PC-3 (cell line): Measurements from ENCODE around the gene ADARB2. TPM values are rescaled to one million over a fixed set of nuclear protein-coding genes. Genes with fewer than 3 reads are reported as not detected.

ENCODE experiments used
- ATAC-seq: fragments of 200-7000 bp; cut with Tn5 transposase; 2 replicates; pipeline ENCODE4 v1.9.1; 2020; ENCODE audit warnings: mild to moderate bottlenecking, moderate library complexity
- BruUV-seq: library from RNA; stranded (reverse); fragments of 400-500 nt; replicated peaks from 2 replicates; lab custom pipeline; 2021; lab: Mats Ljungman, UMichigan
- CTCF ChIA-PET: fragments of 300-600 bp; sonication (Branson Sonifier 250); formaldehyde crosslinking; loops from one replicate; lab custom pipeline; 2022; ENCODE audit warnings: antibody characterized with exemption; lab: Charles Lee
- POLR2A ChIA-PET: fragments of 300-600 bp; sonication (Branson Sonifier 250); formaldehyde crosslinking; loops from one replicate; lab custom pipeline; 2022; ENCODE audit warnings: antibody characterized with exemption; ENCODE audit not compliant: unreplicated experiment; lab: Charles Lee
- DNase-seq: peaks from one replicate; pipeline ENCODE4 v3.0.0-alpha.2; 2015
- H2AFZ ChIP-seq: fragments of 300-600 bp; sonication (generic); 2 replicates; pipeline ENCODE4 v1.6.0; 2016; ENCODE audit warnings: antibody characterized with exemption, low read length
- H3F3A ChIP-seq: fragments of 300-600 bp; sonication (generic); one replicate; pipeline ENCODE4 v1.6.0; 2017; ENCODE audit warnings: antibody characterized with exemption, low read length, control low read depth, mild to moderate bottlenecking; ENCODE audit not compliant: unreplicated experiment
- H3K27ac ChIP-seq: fragments of 300-600 bp; sonication (generic); 2 replicates; pipeline ENCODE4 v1.5.1; 2016; ENCODE audit warnings: mild to moderate bottlenecking, low read length
- H3K27me3 ChIP-seq: fragments of 300-600 bp; sonication (generic); 2 replicates; pipeline ENCODE4 v1.6.1; 2016; ENCODE audit warnings: low read length, mixed read lengths
- H3K36me3 ChIP-seq: fragments of 300-600 bp; sonication (generic); 2 replicates; pipeline ENCODE4 v1.6.1; 2016; ENCODE audit warnings: low read depth, mixed run types, low read length, mixed read lengths
- H3K4me1 ChIP-seq: fragments of 300-600 bp; sonication (generic); 2 replicates; pipeline ENCODE4 v1.5.1; 2016; ENCODE audit warnings: low read length; ENCODE audit not compliant: insufficient read depth
- H3K4me2 ChIP-seq: fragments of 300-600 bp; sonication (generic); 2 replicates; pipeline ENCODE4 v1.6.0; 2016; ENCODE audit warnings: low read length
- H3K4me3 ChIP-seq: fragments of 300-600 bp; sonication (generic); 2 replicates; pipeline ENCODE4 v1.5.1; 2016; ENCODE audit warnings: mild to moderate bottlenecking, low read length, mixed read lengths
- H3K79me2 ChIP-seq: fragments of 300-600 bp; sonication (generic); 2 replicates; pipeline ENCODE4 v1.6.1; 2017; ENCODE audit warnings: low read length, mixed read lengths
- H3K9ac ChIP-seq: fragments of 300-600 bp; sonication (generic); 2 replicates; pipeline ENCODE4 v1.6.0; 2016; ENCODE audit warnings: mild to moderate bottlenecking, low read length
- H3K9me2 ChIP-seq: fragments of 300-600 bp; sonication (generic); replicated peaks from 2 replicates; pipeline ENCODE4 v1.6.1; 2016; ENCODE audit warnings: mixed run types, low read length, mixed read lengths
- H3K9me3 ChIP-seq: fragments of 300-600 bp; sonication (generic); 2 replicates; pipeline ENCODE4 v1.6.1; 2016; ENCODE audit warnings: low read length, mixed read lengths
- H4K20me1 ChIP-seq: fragments of 300-600 bp; sonication (generic); 2 replicates; pipeline ENCODE4 v1.6.1; 2016; ENCODE audit warnings: low read length, mixed read lengths
- EZH2 ChIP-seq: fragments of 300-600 bp; sonication (generic); IDR thresholded peaks from one replicate; pipeline ENCODE4 v1.6.1; 2017; ENCODE audit warnings: antibody characterized with exemption, mild to moderate bottlenecking, low read length; ENCODE audit not compliant: unreplicated experiment
- EZH2phosphoT487 ChIP-seq: fragments of 300-600 bp; sonication (generic); IDR thresholded peaks from 2 replicates; pipeline ENCODE4 v1.6.1; 2018; ENCODE audit warnings: mild to moderate bottlenecking, antibody characterized with exemption, low read length, borderline replicate concordance
- intact Hi-C: fragments of 100-400 bp; cut with micrococcal nuclease; formaldehyde crosslinking; loops from 2 replicates; pipeline ENCODE4 v1.9.0; 2023
- total RNA-seq: library from RNA; depleted of rRNA; stranded (reverse); fragments of >200 nt; gene quantifications from 2 replicates; pipeline ENCODE4 v1.2.3, GENCODE V29; 2014
- TF ChIP-seq, protein P1 (sequence below): fragments of 300-600 bp; sonication (generic); conservative IDR thresholded peaks from 2 replicates; pipeline ENCODE4 v1.5.1; 2017; ENCODE audit warnings: antibody characterized with exemption, low read depth, mild to moderate bottlenecking, low read length

ADARB2 gene
- total RNA-seq, 1 experiment from 2014 or later, result not detected

DNA sequence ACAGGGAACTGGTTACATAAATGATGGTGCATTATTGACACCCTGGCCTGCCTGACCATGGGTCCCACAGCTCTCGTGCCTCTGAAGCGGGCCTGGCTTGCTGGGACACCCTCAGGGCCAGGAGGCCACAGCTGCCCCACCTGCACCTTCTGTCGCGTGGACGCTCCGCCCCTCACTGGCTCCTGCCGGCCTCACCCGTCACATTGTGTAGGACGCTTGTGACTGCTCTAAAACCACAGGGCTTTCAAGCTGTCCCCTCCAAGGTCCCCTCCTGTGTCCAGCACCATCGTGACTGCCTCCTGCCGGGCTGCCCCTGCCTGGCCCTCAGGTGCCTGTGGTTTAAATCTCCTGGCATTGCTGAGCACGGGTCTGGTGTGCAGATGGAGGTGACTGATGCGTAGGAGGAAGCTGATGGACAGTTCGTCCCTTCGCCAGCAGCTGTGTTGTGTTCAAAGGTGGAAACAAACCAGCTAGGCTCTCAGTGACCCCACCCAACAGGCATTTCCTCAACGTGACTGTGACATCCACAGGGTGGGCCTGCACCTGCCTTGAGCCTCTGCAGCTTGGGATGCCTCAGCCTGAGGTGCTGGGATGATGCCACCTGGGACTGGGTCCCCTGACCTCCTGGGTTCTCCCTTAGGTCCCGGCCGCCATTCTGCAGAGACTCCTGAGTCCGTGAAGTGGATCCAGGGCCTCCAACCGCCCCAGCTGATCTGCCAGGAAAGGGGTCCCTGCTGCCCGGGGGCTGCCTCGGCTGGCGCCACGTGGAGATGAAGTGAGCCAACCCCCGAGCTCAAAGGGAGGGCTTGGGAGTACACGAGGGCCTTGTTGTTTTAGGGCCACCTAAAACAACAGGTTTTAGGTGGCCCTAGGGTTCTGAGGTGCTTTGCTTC is 532.6 kb downstream of the ADARB2 start:
- no peak for TF ChIP-seq EZH2phosphoT487
- no peak for TF ChIP-seq EZH2
- TF ChIP-seq, protein P1, sequence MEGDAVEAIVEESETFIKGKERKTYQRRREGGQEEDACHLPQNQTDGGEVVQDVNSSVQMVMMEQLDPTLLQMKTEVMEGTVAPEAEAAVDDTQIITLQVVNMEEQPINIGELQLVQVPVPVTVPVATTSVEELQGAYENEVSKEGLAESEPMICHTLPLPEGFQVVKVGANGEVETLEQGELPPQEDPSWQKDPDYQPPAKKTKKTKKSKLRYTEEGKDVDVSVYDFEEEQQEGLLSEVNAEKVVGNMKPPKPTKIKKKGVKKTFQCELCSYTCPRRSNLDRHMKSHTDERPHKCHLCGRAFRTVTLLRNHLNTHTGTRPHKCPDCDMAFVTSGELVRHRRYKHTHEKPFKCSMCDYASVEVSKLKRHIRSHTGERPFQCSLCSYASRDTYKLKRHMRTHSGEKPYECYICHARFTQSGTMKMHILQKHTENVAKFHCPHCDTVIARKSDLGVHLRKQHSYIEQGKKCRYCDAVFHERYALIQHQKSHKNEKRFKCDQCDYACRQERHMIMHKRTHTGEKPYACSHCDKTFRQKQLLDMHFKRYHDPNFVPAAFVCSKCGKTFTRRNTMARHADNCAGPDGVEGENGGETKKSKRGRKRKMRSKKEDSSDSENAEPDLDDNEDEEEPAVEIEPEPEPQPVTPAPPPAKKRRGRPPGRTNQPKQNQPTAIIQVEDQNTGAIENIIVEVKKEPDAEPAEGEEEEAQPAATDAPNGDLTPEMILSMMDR, result no peak
- no peaks in the 10 kb centered on the region for H3K9me3 ChIP-seq
- H2AFZ ChIP-seq, result no peak overlapping the region
- H3K27me3 ChIP-seq, result peaks cover 6% of the 10 kb centered on the region
- ATAC-seq (no peak), DNase-seq (no peak)
- BruUV-seq, result no TSS peak
- no peaks in the 10 kb centered on the region for H3K4me1 ChIP-seq
- no peaks in the 10 kb centered on the region for H3K9me2 ChIP-seq
- POLR2A ChIA-PET, result no interaction called here
- no peaks in the 10 kb centered on the region for H3K79me2 ChIP-seq
- H3K27ac ChIP-seq, result no peak overlapping the region
- H3K4me3 ChIP-seq, result no peak overlapping the region
- no peak overlapping the region for H3K9ac ChIP-seq
- CTCF ChIA-PET, result no interaction called here
- no peaks in the 10 kb centered on the region for H4K20me1 ChIP-seq
- intact Hi-C loops, result no loop called here
- H3K4me2 ChIP-seq, result no peak overlapping the region
- no peaks in the 10 kb centered on the region for H3K36me3 ChIP-seq
- no peaks in the 10 kb centered on the region for H3F3A ChIP-seq

DNA sequence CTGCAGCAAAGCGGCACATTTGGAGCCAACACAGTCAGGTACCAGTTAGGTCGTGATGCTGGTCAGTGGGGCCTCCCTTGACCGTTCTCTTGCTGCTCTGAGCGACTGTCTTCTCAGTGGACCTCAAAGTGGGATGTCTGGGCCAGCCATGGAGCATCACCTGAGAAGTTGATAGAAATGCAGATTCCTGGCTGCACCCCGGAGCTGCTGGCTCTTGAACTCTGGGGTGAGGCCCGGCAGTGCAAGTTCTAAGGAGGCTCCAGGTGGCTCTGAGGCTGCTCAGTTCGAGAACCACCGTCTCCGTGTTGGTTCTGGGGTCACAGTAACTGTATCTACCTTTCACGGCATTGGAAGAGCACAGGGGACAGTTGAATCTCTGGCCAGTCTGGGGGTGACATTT is 533.6 kb downstream of the ADARB2 start:
- Histone ChIP-seq H3K4me1 (no peaks in the 10 kb centered on the region), H3K27me3 (peaks cover 6% of the 10 kb centered on the region), H2AFZ (no peak overlapping the region), H3K79me2 (no peaks in the 10 kb centered on the region), H3K9me3 (no peaks in the 10 kb centered on the region), H3K4me3 (no peak overlapping the region), H3K4me2 (no peak overlapping the region), H3K9me2 (no peaks in the 10 kb centered on the region), H3K36me3 (no peaks in the 10 kb centered on the region), H4K20me1 (no peaks in the 10 kb centered on the region), H3K27ac (no peak overlapping the region), H3F3A (no peaks in the 10 kb centered on the region), H3K9ac (no peak overlapping the region)
- ChIA-PET POLR2A (no interaction called here), CTCF (no interaction called here)
- DNase-seq (no peak), ATAC-seq (no peak)
- no TSS peak for BruUV-seq
- TF ChIP-seq, protein P1, result no peak
- TF ChIP-seq EZH2, result no peak
- no peak for TF ChIP-seq EZH2phosphoT487
- intact Hi-C loops, result no loop called here

DNA sequence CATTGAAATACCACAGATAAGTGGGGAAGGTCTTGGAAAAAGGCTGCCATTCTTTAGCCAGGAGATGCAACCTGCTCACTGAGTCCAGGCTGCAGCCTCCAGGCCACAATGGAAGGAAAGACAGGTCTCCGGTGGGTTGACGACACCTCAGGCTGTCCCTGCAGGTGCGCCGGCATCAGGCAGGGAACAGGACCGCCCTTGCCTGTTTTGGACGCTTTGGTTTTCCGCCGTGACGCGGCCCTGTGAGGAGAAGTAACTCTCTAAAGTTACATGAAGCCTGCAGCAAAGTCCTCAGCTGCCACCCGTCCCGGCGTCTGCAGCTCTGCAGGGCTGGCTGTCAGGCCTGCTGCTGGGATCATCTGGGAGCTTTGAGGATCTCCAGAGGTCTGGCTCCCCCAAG is 534.1 kb downstream of the ADARB2 start:
- H4K20me1 ChIP-seq, result no peaks in the 10 kb centered on the region
- ChIA-PET CTCF (no interaction called here), POLR2A (no interaction called here)
- no peak overlapping the region for H2AFZ ChIP-seq
- no peaks in the 10 kb centered on the region for H3F3A ChIP-seq
- no TSS peak for BruUV-seq
- DNase-seq (no peak), ATAC-seq (no peak)
- no peak overlapping the region for H3K4me2 ChIP-seq
- intact Hi-C loops, result no loop called here
- H3K27me3 ChIP-seq, result peaks cover 8% of the 10 kb centered on the region
- H3K36me3 ChIP-seq, result no peaks in the 10 kb centered on the region
- H3K4me3 ChIP-seq, result no peak overlapping the region
- no peaks in the 10 kb centered on the region for H3K4me1 ChIP-seq
- TF ChIP-seq, protein P1, result no peak
- no peak for TF ChIP-seq EZH2
- no peak for TF ChIP-seq EZH2phosphoT487
- H3K9me3 ChIP-seq, result no peaks in the 10 kb centered on the region
- no peak overlapping the region for H3K27ac ChIP-seq
- no peaks in the 10 kb centered on the region for H3K79me2 ChIP-seq
- no peaks in the 10 kb centered on the region for H3K9me2 ChIP-seq
- H3K9ac ChIP-seq, result no peak overlapping the region
